C4-2B (cell line): Measurements from ENCODE around the gene OTOG.

Source experiments
- ZFX ChIP-seq: fragments of 450-650 bp; IDR thresholded peaks from 2 replicates; pipeline ENCODE4 v1.6.1; 2017
- TF ChIP-seq, protein P1 (sequence below): fragments of 450-650 bp; conservative IDR thresholded peaks from 2 replicates; pipeline ENCODE4 v1.5.1; 2017; ENCODE audit warnings: mild to moderate bottlenecking

DNA sequence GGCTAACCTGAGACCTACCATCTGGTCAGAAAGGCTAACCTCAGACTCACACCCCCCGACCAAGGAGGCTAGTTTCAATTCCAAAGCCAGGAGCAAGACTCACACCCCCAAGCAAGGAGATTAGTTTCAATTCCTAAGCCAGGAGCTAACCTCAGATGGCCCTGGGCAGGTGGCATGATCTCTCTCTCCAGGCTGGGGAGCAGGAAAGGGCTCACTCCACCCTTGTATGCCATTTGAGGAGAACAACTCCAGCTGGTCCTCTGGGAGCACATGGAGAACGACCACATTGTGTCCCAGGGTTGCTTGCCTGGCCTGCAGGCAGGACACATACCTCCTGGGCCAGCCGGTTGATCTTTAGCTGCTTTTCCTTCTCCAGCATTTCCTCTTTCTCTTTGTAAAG lies 35.5 kb upstream of the OTOG start:
- TF ChIP-seq, protein P1, sequence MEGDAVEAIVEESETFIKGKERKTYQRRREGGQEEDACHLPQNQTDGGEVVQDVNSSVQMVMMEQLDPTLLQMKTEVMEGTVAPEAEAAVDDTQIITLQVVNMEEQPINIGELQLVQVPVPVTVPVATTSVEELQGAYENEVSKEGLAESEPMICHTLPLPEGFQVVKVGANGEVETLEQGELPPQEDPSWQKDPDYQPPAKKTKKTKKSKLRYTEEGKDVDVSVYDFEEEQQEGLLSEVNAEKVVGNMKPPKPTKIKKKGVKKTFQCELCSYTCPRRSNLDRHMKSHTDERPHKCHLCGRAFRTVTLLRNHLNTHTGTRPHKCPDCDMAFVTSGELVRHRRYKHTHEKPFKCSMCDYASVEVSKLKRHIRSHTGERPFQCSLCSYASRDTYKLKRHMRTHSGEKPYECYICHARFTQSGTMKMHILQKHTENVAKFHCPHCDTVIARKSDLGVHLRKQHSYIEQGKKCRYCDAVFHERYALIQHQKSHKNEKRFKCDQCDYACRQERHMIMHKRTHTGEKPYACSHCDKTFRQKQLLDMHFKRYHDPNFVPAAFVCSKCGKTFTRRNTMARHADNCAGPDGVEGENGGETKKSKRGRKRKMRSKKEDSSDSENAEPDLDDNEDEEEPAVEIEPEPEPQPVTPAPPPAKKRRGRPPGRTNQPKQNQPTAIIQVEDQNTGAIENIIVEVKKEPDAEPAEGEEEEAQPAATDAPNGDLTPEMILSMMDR: no peak
- no peak for TF ChIP-seq ZFX
